HCT116 (cell line): Measurements from ENCODE around the gene ARHGEF17. TPM values are rescaled to one million over a fixed set of nuclear protein-coding genes. Genes with fewer than 3 reads are reported as not detected.

Source experiments
- ATAC-seq: fragments of 200-7000 bp; cut with Tn5 transposase; 2 replicates; pipeline ENCODE4 v1.9.1; 2020; ENCODE audit warnings: mild to moderate bottlenecking, moderate library complexity
- BruUV-seq: library from RNA; stranded (reverse); fragments of 400-500 nt; replicated peaks from 2 replicates; lab custom pipeline; 2021; lab: Mats Ljungman, UMichigan
- CTCF ChIA-PET: fragments of 300-600 bp; sonication (Branson Sonifier 250); formaldehyde crosslinking; loops from one replicate; lab custom pipeline; 2021; ENCODE audit warnings: antibody characterized with exemption; lab: Charles Lee
- POLR2A ChIA-PET: fragments of 300-600, 350-600 bp; sonication (Branson Sonifier 250); formaldehyde crosslinking; loops from one replicate; lab custom pipeline; 2021; ENCODE audit warnings: antibody characterized with exemption; lab: Charles Lee
- RAD21 ChIA-PET, 2 experiments: fragments of 300-600 bp; sonication (Branson Sonifier 250); formaldehyde crosslinking; loops; one replicate each; lab custom pipeline; 2023; ENCODE audit warnings: low total read pairs in 2 of 2; ENCODE audit not compliant: uncharacterized antibody in 2 of 2, unreplicated experiment in 2 of 2, low non-redundant PET in 1 of 2; lab: Charles Lee
- DNase-seq: peaks from one replicate; pipeline ENCODE4 v3.0.0-alpha.2; 2010; ENCODE audit warnings: low read depth, low spot score
- H2AFZ ChIP-seq: fragments of 200-600 bp; shearing (Covaris generic), sonication (generic); 2 replicates; pipeline ENCODE4 v1.6.1; 2017; ENCODE audit warnings: low read depth, mixed run types, mixed read lengths, antibody characterized with exemption, low read length; ENCODE audit not compliant: poor library complexity, severe bottlenecking
- H3K27ac ChIP-seq: 2 replicates; pipeline ENCODE4 v1.5.1; 2012; ENCODE audit warnings: low read depth, low read length
- H3K27me3 ChIP-seq: fragments of 200-600 bp; sonication (generic); 2 replicates; pipeline ENCODE4 v1.6.1; 2016; ENCODE audit warnings: mixed run types, low read length, mixed read lengths; ENCODE audit not compliant: insufficient read depth
- H3K36me3 ChIP-seq, 2 experiments: fragments of 200-500 bp in 1 of 2; fragments of 200-600 bp in 1 of 2; sonication (Bioruptor generic) in 1 of 2; sonication (generic) in 1 of 2; 2 replicates each; pipeline versions ENCODE4 v1.5.1 to v1.6.1; 2014 to 2016; ENCODE audit warnings: low read length in 2 of 2, inconsistent platforms in 1 of 2, mixed read lengths in 1 of 2, mixed run types in 1 of 2; ENCODE audit not compliant: insufficient read depth in 2 of 2, control insufficient read depth in 1 of 2
- H3K4me1 ChIP-seq, 2 experiments: fragments of 200-600 bp in 1 of 2; sonication (generic) in 1 of 2; 2 replicates each; pipeline versions ENCODE4 v1.5.1 to v1.6.1; 2012 to 2017; ENCODE audit warnings: low read length in 2 of 2, inconsistent platforms in 1 of 2, mild to moderate bottlenecking in 1 of 2, mixed read lengths in 1 of 2, mixed run types in 1 of 2, moderate library complexity in 1 of 2; ENCODE audit not compliant: insufficient read depth in 2 of 2, control insufficient read depth in 1 of 2
- H3K4me2 ChIP-seq: fragments of 200-600 bp; sonication (generic); 2 replicates; pipeline ENCODE4 v1.6.1; 2017; ENCODE audit warnings: mixed run types, low read length, mixed read lengths
- H3K4me3 ChIP-seq, 2 experiments: fragments of 200-600 bp in 1 of 2; sonication (generic) in 1 of 2; replicated peaks in 1 of 2; 2 replicates each; pipeline ENCODE4 v1.5.1; 2011 to 2016; ENCODE audit warnings: low read length in 2 of 2, control low read depth in 1 of 2, low read depth in 1 of 2, mild to moderate bottlenecking in 1 of 2, mixed read lengths in 1 of 2, mixed run types in 1 of 2
- H3K79me2 ChIP-seq: fragments of 200-600 bp; sonication (generic); 2 replicates; pipeline ENCODE4 v1.6.1; 2017; ENCODE audit warnings: mild to moderate bottlenecking, mixed run types, low read length, moderate library complexity, mixed read lengths; ENCODE audit not compliant: insufficient read depth
- H3K9ac ChIP-seq: fragments of 200-600 bp; sonication (generic); 2 replicates; pipeline ENCODE4 v1.6.1; 2016; ENCODE audit warnings: low read length, mixed read lengths
- H3K9me2 ChIP-seq: fragments of 200-600 bp; sonication (generic), shearing (Covaris generic); 2 replicates; pipeline ENCODE4 v1.6.1; 2017; ENCODE audit warnings: mixed run types, mild to moderate bottlenecking, moderate library complexity; ENCODE audit not compliant: insufficient read depth
- H3K9me3 ChIP-seq, 2 experiments: fragments of 200-500 bp in 1 of 2; fragments of 200-600 bp in 1 of 2; sonication (Bioruptor generic) in 1 of 2; sonication (generic) in 1 of 2; 2 replicates each; pipeline ENCODE4 v1.6.1; 2014 to 2017; ENCODE audit warnings: low read length in 2 of 2, mixed read lengths in 2 of 2, inconsistent platforms in 1 of 2, low read depth in 1 of 2, mild to moderate bottlenecking in 1 of 2, mixed run types in 1 of 2, moderate library complexity in 1 of 2; ENCODE audit not compliant: control insufficient read depth in 1 of 2, insufficient read depth in 1 of 2
- H4K20me1 ChIP-seq: fragments of 200-600 bp; sonication (generic), shearing (Covaris generic); 2 replicates; pipeline ENCODE4 v1.6.1; 2017; ENCODE audit warnings: mixed run types, mild to moderate bottlenecking, moderate library complexity; ENCODE audit not compliant: insufficient read depth
- ATF3 ChIP-seq: IDR thresholded peaks from 2 replicates; pipeline ENCODE4 v1.6.1; 2012
- EGR1 ChIP-seq: IDR thresholded peaks from 2 replicates; pipeline ENCODE4 v1.6.1; 2012; ENCODE audit warnings: low read depth
- EZH2 ChIP-seq: fragments of 200-600 bp; sonication (generic); IDR thresholded peaks from 2 replicates; pipeline ENCODE4 v1.6.1; 2017; ENCODE audit warnings: antibody characterized with exemption, mixed run types
- EZH2phosphoT487 ChIP-seq: fragments of 200-600 bp; IDR thresholded peaks from 2 replicates; pipeline ENCODE4 v1.6.1; 2018; ENCODE audit warnings: antibody characterized with exemption, borderline replicate concordance
- FOSL1 ChIP-seq: IDR thresholded peaks from 2 replicates; pipeline ENCODE4 v1.6.1; 2012; ENCODE audit warnings: low read depth
- JUND ChIP-seq: IDR thresholded peaks from 2 replicates; pipeline ENCODE4 v1.6.1; 2012
- POLR2A ChIP-seq: IDR thresholded peaks from 2 replicates; pipeline ENCODE4 v1.7.0; 2011; ENCODE audit warnings: borderline replicate concordance; ENCODE audit not compliant: insufficient read depth, insufficient read length; ENCODE audit errors: extremely low read depth
- POLR2AphosphoS5 ChIP-seq: IDR thresholded peaks from 2 replicates; pipeline ENCODE4 v1.6.1; 2011; ENCODE audit warnings: mild to moderate bottlenecking, low read depth, low read length, moderate library complexity
- REST ChIP-seq: IDR thresholded peaks from 2 replicates; pipeline ENCODE4 v1.6.1; 2012; ENCODE audit warnings: low read depth
- SIN3A ChIP-seq: IDR thresholded peaks from 2 replicates; pipeline ENCODE4 v1.6.1; 2012; ENCODE audit warnings: low read depth
- SP1 ChIP-seq: IDR thresholded peaks from 2 replicates; pipeline ENCODE4 v1.6.1; 2012; ENCODE audit warnings: low read depth
- SRF ChIP-seq: IDR thresholded peaks from 2 replicates; pipeline ENCODE4 v1.6.1; 2012; ENCODE audit warnings: low read depth
- YY1 ChIP-seq: IDR thresholded peaks from 2 replicates; pipeline ENCODE4 v1.6.1; 2011; ENCODE audit warnings: low read length, low read depth, moderate library complexity, mild to moderate bottlenecking; ENCODE audit not compliant: insufficient replicate concordance; ENCODE audit errors: extremely low read depth
- ZNF274 ChIP-seq: fragments of 200-500 bp; sonication (Bioruptor generic); IDR thresholded peaks from 2 replicates; pipeline ENCODE4 v1.6.1; 2014; ENCODE audit warnings: mild to moderate bottlenecking, low read depth, low read length, inconsistent platforms
- intact Hi-C: fragments of 100-400 bp; cut with micrococcal nuclease; formaldehyde crosslinking; loops from 2 replicates; pipeline ENCODE4 v1.10.0; 2022
- total RNA-seq: library from RNA; stranded (reverse); gene quantifications from one replicate; pipeline ENCODE4 v1.2.1, GENCODE V29; 2021; ENCODE audit not compliant: unreplicated experiment

Gene ARHGEF17
- total RNA-seq, 1 experiment from 2014 or later, result 18.2 TPM

GRCh38 chr11:73322382-73323306 is 14.6 kb downstream of the ARHGEF17 start:
- Histone ChIP-seq H3K4me1 (peaks cover 40 to 50% of the 10 kb centered on the region in 2 experiments), H3K27me3 (no peaks in the 10 kb centered on the region), H3K79me2 (no peaks in the 10 kb centered on the region), H3K9me2 (no peaks in the 10 kb centered on the region), H3K9me3 (no peaks in the 10 kb centered on the region), H3K4me3 (no peak overlapping the region), H3K4me2 (peak overlapping the region; percentile 71), H3K36me3 (no peaks in the 10 kb centered on the region), H3K27ac (peak overlapping the region; percentile 28; the same call in 1 of the 2 replicates), H4K20me1 (no peaks in the 10 kb centered on the region), H3K9ac (peak overlapping the region; percentile 17), H2AFZ (no peak overlapping the region)
- no peak for ATAC-seq
- no peak for TF ChIP-seq JUND
- TF ChIP-seq SIN3A, result no peak
- TF ChIP-seq ZNF274, result no peak
- TF ChIP-seq POLR2AphosphoS5, result no peak
- TF ChIP-seq EZH2, result no peak
- TF ChIP-seq POLR2A, result no peak
- TF ChIP-seq YY1, result no peak
- TF ChIP-seq EGR1, result no peak
- BruUV-seq, result no TSS peak
- CTCF ChIA-PET, result interaction anchor here (1.5 kb wide), 1 partner anchor 28 kb away, joined by 5 read pairs; no protein-coding TSS in a partner anchor
- intact Hi-C loops, result no loop called here
- RAD21 ChIA-PET, result interaction anchor here in 1 of 2 experiments (0.7 to 1.3 kb wide), 2 partner anchors 13 to 15 kb away, joined by 3 to 4 read pairs; no protein-coding TSS in a partner anchor
- DNase-seq, result no peak
- POLR2A ChIA-PET, result interaction anchor here (1.4 kb wide), 1 partner anchor 8 kb away, joined by 3 read pairs; no protein-coding TSS in a partner anchor

GRCh38 chr11:73323464-73323863 is 15.4 kb downstream of the ARHGEF17 start:
- Histone ChIP-seq H2AFZ (no peak overlapping the region), H4K20me1 (no peaks in the 10 kb centered on the region), H3K9me3 (no peaks in the 10 kb centered on the region), H3K9me2 (no peaks in the 10 kb centered on the region), H3K27me3 (no peaks in the 10 kb centered on the region), H3K79me2 (no peaks in the 10 kb centered on the region), H3K4me3 (no peak overlapping the region; a peak in 1 of 4 replicates), H3K4me2 (peak overlapping the region; percentile 71), H3K36me3 (no peaks in the 10 kb centered on the region), H3K27ac (peak overlapping the region; percentile 2; the same call in 1 of the 2 replicates), H3K9ac (peak overlapping the region; percentile 17), H3K4me1 (peaks cover 42 to 55% of the 10 kb centered on the region in 2 experiments)
- no peak for DNase-seq
- BruUV-seq, result no TSS peak
- intact Hi-C loops, result no loop called here
- peak; percentile 73 for ATAC-seq
- CTCF ChIA-PET, result interaction anchor here (1.0 to 1.5 kb wide), 2 partner anchors 12 to 28 kb away, joined by 3 to 5 read pairs; no protein-coding TSS in a partner anchor
- POLR2A ChIA-PET, result interaction anchor here (1.4 kb wide), 1 partner anchor 9 kb away, joined by 3 read pairs; no protein-coding TSS in a partner anchor
- RAD21 ChIA-PET, result interaction anchor here in 1 of 2 experiments (0.7 to 1.3 kb wide), 2 partner anchors 12 to 16 kb away, joined by 3 to 4 read pairs; no protein-coding TSS in a partner anchor
- TF ChIP-seq SP1, result no peak
- no peak for TF ChIP-seq POLR2AphosphoS5
- no peak for TF ChIP-seq YY1
- no peak for TF ChIP-seq EZH2phosphoT487
- no peak for TF ChIP-seq REST
- TF ChIP-seq SIN3A, result no peak
- TF ChIP-seq SRF, result no peak
- no peak for TF ChIP-seq ATF3
- no peak for TF ChIP-seq FOSL1
